ENCODE data around the gene RAB15. TPM values are rescaled to one million over a fixed set of nuclear protein-coding genes. Genes with fewer than 3 reads are reported as not detected.

RAB15 gene
- total RNA-seq, 1 donor from 2014 or later: 36.3 TPM

- H3K9ac ChIP-seq (ENCODE audit: low read length): no peak overlapping the region
- H3K27me3 ChIP-seq (ENCODE audit: insufficient read depth, low read length): no peaks in the 10 kb centered on the region
- peaks cover 2% of the 10 kb centered on the region for H3K4me1 Mint-ChIP-seq (ENCODE audit: low read depth, unreplicated experiment)
- H3K4me1 ChIP-seq (ENCODE audit: insufficient read depth, low read length): no peaks in the 10 kb centered on the region
- peaks cover 5% of the 10 kb centered on the region for H3K36me3 Mint-ChIP-seq (ENCODE audit: low read depth, unreplicated experiment)
- H3K36me3 ChIP-seq (ENCODE audit: insufficient read depth, low read length): no peaks in the 10 kb centered on the region
- no peak overlapping the region for H3K4me3 ChIP-seq (ENCODE audit: insufficient read depth, low read depth, low read length)
- H3K27me3 Mint-ChIP-seq (ENCODE audit: low read depth, unreplicated experiment): no peaks in the 10 kb centered on the region
- peaks cover 7% of the 10 kb centered on the region for H4K20me1 ChIP-seq (ENCODE audit: insufficient read depth, low read length)
- no peak overlapping the region for H3K4me2 ChIP-seq (ENCODE audit: low read length)
- no peak overlapping the region for H3K27ac ChIP-seq (ENCODE audit: low read depth, low read length)
- no peak for FAIRE-seq
- TF ChIP-seq CTCF (IDR thresholded peaks at IDR 0.05; ENCODE audit: insufficient read depth, low read depth, low read length) (no peak), EZH2 (IDR thresholded peaks at IDR 0.05; ENCODE audit: insufficient read depth, low read length) (no peak)
- no peaks in the 10 kb centered on the region for H3K79me2 ChIP-seq (ENCODE audit: insufficient read depth, low read length)
- H3K9me3 Mint-ChIP-seq (ENCODE audit: unreplicated experiment): no peaks in the 10 kb centered on the region
- no peaks in the 10 kb centered on the region for H3K9me3 ChIP-seq (ENCODE audit: insufficient read depth, low read depth, low read length)
- H2AFZ ChIP-seq (ENCODE audit: low read depth, low read length): no peak overlapping the region
- no peak overlapping the region for H3K4me3 Mint-ChIP-seq (ENCODE audit: unreplicated experiment)
- no peak for DNase-seq (ENCODE audit: low read depth)
- H3K27ac Mint-ChIP-seq (ENCODE audit: unreplicated experiment): no peak overlapping the region
Measured at GRCh38 chr14:64960762-64961276, 11.3 kb downstream of the RAB15 start.

GRCh38 chr14:64958743-64959142 is 13.4 kb downstream of the RAB15 start:
- no peaks in the 10 kb centered on the region for H3K79me2 ChIP-seq (ENCODE audit: insufficient read depth, low read length)
- no peak overlapping the region for H3K27ac ChIP-seq (ENCODE audit: low read depth, low read length)
- H3K27me3 Mint-ChIP-seq (ENCODE audit: low read depth, unreplicated experiment): no peaks in the 10 kb centered on the region
- no peak overlapping the region for H3K4me3 ChIP-seq (ENCODE audit: insufficient read depth, low read depth, low read length)
- H3K9me3 Mint-ChIP-seq (ENCODE audit: unreplicated experiment): no peaks in the 10 kb centered on the region
- H3K4me2 ChIP-seq (ENCODE audit: low read length): no peak overlapping the region
- no peaks in the 10 kb centered on the region for H3K9me3 ChIP-seq (ENCODE audit: insufficient read depth, low read depth, low read length)
- H3K36me3 ChIP-seq (ENCODE audit: insufficient read depth, low read length): no peaks in the 10 kb centered on the region
- H3K27me3 ChIP-seq (ENCODE audit: insufficient read depth, low read length): no peaks in the 10 kb centered on the region
- no peaks in the 10 kb centered on the region for H3K4me1 ChIP-seq (ENCODE audit: insufficient read depth, low read length)
- H3K4me1 Mint-ChIP-seq (ENCODE audit: low read depth, unreplicated experiment): no peaks in the 10 kb centered on the region
- TF ChIP-seq CTCF (IDR thresholded peaks at IDR 0.05; ENCODE audit: insufficient read depth, low read depth, low read length) (no peak), EZH2 (IDR thresholded peaks at IDR 0.05; ENCODE audit: insufficient read depth, low read length) (no peak)
- no peak overlapping the region for H2AFZ ChIP-seq (ENCODE audit: low read depth, low read length)
- DNase-seq (ENCODE audit: low read depth): no peak
- H3K9ac ChIP-seq (ENCODE audit: low read length): no peak overlapping the region
- FAIRE-seq: no peak
- H3K4me3 Mint-ChIP-seq (ENCODE audit: unreplicated experiment): no peak overlapping the region
- peaks cover 15% of the 10 kb centered on the region for H4K20me1 ChIP-seq (ENCODE audit: insufficient read depth, low read length)
- peaks cover 13% of the 10 kb centered on the region for H3K36me3 Mint-ChIP-seq (ENCODE audit: low read depth, unreplicated experiment)
- H3K27ac Mint-ChIP-seq (ENCODE audit: unreplicated experiment): no peak overlapping the region

- Mint-ChIP-seq H3K9me3 (ENCODE audit: unreplicated experiment) (no peaks in the 10 kb centered on the region), H3K27ac (ENCODE audit: unreplicated experiment) (no peak overlapping the region), H3K27me3 (ENCODE audit: low read depth, unreplicated experiment) (no peaks in the 10 kb centered on the region), H3K4me3 (ENCODE audit: unreplicated experiment) (no peak overlapping the region), H3K4me1 (ENCODE audit: low read depth, unreplicated experiment) (no peaks in the 10 kb centered on the region), H3K36me3 (ENCODE audit: low read depth, unreplicated experiment) (peaks cover 14% of the 10 kb centered on the region)
- no peaks in the 10 kb centered on the region for H3K9me3 ChIP-seq (ENCODE audit: insufficient read depth, low read depth, low read length)
- no peak overlapping the region for H3K4me2 ChIP-seq (ENCODE audit: low read length)
- H3K27ac ChIP-seq (ENCODE audit: low read depth, low read length): no peak overlapping the region
- H3K36me3 ChIP-seq (ENCODE audit: insufficient read depth, low read length): no peaks in the 10 kb centered on the region
- H3K27me3 ChIP-seq (ENCODE audit: insufficient read depth, low read length): no peaks in the 10 kb centered on the region
- DNase-seq (ENCODE audit: low read depth) (no peak), FAIRE-seq (no peak)
- H3K9ac ChIP-seq (ENCODE audit: low read length): no peak overlapping the region
- no peaks in the 10 kb centered on the region for H3K79me2 ChIP-seq (ENCODE audit: insufficient read depth, low read length)
- TF ChIP-seq EZH2 (IDR thresholded peaks at IDR 0.05; ENCODE audit: insufficient read depth, low read length) (no peak), CTCF (IDR thresholded peaks at IDR 0.05; ENCODE audit: insufficient read depth, low read depth, low read length) (no peak)
- peaks cover 20% of the 10 kb centered on the region for H4K20me1 ChIP-seq (ENCODE audit: insufficient read depth, low read length)
- no peak overlapping the region for H3K4me3 ChIP-seq (ENCODE audit: insufficient read depth, low read depth, low read length)
- no peaks in the 10 kb centered on the region for H3K4me1 ChIP-seq (ENCODE audit: insufficient read depth, low read length)
- H2AFZ ChIP-seq (ENCODE audit: low read depth, low read length): no peak overlapping the region
Measured at GRCh38 chr14:64958201-64958600, 13.9 kb downstream of the RAB15 start.

Data from astrocyte (in vitro differentiated cells and primary cell).